Type B pancreatic cell (in vitro differentiated cells): Measurements from ENCODE around the gene CHCHD6. TPM values are rescaled to one million over a fixed set of nuclear protein-coding genes. Genes with fewer than 3 reads are reported as not detected.

Experiments used
- DNase-seq: peaks from one replicate; pipeline ENCODE4 v3.0.0; 2021; ENCODE audit warnings: mixed read lengths; ENCODE audit not compliant: unreplicated experiment; ENCODE audit errors: extremely low spot score
- H3K27ac Mint-ChIP-seq: 2 replicates; pipeline ENCODE4 v1.8.0; 2021; ENCODE audit warnings: mild to moderate bottlenecking, mixed read lengths
- H3K27me3 Mint-ChIP-seq: 2 replicates; pipeline ENCODE4 v1.8.0; 2021; ENCODE audit warnings: mixed read lengths
- H3K36me3 Mint-ChIP-seq: 2 replicates; pipeline ENCODE4 v1.8.0; 2021; ENCODE audit warnings: mixed read lengths
- H3K4me1 Mint-ChIP-seq: one replicate; pipeline ENCODE4 v1.8.0; 2021; ENCODE audit warnings: mixed read lengths; ENCODE audit not compliant: unreplicated experiment
- H3K4me3 Mint-ChIP-seq: 2 replicates; pipeline ENCODE4 v1.8.0; 2021; ENCODE audit warnings: mild to moderate bottlenecking, mixed read lengths
- H3K9me3 Mint-ChIP-seq: 2 replicates; pipeline ENCODE4 v1.8.0; 2021; ENCODE audit warnings: mixed read lengths
- total RNA-seq: library from RNA; stranded (reverse); gene quantifications from 2 replicates; pipeline ENCODE4 v1.2.1, GENCODE V29; 2021; ENCODE audit warnings: low replicate concordance
- TF ChIP-seq, protein P1 (sequence below): fragments of 200-600 bp; sonication (generic); conservative IDR thresholded peaks from 2 replicates; pipeline ENCODE4 v1.5.0; 2021; ENCODE audit warnings: antibody characterized with exemption, mild to moderate bottlenecking

CHCHD6 gene
- total RNA-seq, 1 donor from 2014 or later: 17.5 TPM

DNA sequence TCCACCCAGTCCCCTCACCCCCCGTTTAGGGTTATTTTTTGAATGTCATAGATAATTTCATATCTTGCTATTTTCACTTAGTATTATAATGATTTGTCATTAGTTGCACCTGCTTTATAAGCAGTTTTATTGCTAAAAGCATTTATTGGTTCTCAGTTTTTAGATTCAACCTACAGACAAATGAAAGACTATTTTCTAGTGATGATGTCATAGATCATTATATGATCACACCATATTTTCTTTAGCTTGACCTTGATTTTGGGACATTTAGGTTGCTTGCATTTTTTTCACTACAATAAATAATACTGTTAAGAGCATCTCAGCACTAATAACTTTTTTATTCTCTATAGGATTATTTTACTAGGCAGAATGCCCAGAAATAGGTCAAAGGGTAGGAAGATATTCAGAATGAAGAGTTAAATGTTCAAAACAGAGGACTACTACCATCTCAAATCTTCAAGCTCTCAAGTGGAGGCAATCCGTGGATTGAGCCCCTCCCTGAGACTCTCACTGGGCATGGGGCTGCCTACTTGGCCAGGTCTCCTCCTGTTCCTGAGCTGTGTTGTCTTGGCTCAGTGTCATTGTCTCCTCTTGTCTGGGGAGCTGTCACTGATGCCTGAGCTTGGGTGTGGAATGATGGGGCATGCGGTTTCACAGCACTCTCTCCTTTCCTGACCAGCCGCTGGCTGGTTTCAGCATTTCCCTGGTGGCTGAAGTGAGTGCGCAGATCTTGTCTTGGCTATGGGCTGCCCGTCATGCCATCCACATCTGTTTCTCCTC is 28.4 kb downstream of the CHCHD6 start:
- DNase-seq: no peak
- TF ChIP-seq, protein P1, sequence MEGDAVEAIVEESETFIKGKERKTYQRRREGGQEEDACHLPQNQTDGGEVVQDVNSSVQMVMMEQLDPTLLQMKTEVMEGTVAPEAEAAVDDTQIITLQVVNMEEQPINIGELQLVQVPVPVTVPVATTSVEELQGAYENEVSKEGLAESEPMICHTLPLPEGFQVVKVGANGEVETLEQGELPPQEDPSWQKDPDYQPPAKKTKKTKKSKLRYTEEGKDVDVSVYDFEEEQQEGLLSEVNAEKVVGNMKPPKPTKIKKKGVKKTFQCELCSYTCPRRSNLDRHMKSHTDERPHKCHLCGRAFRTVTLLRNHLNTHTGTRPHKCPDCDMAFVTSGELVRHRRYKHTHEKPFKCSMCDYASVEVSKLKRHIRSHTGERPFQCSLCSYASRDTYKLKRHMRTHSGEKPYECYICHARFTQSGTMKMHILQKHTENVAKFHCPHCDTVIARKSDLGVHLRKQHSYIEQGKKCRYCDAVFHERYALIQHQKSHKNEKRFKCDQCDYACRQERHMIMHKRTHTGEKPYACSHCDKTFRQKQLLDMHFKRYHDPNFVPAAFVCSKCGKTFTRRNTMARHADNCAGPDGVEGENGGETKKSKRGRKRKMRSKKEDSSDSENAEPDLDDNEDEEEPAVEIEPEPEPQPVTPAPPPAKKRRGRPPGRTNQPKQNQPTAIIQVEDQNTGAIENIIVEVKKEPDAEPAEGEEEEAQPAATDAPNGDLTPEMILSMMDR: no peak
- peaks cover 23% of the 10 kb centered on the region for H3K36me3 Mint-ChIP-seq
- H3K4me3 Mint-ChIP-seq: no peak overlapping the region
- no peak overlapping the region for H3K27ac Mint-ChIP-seq
- no peaks in the 10 kb centered on the region for H3K9me3 Mint-ChIP-seq
- peaks cover 14% of the 10 kb centered on the region for H3K4me1 Mint-ChIP-seq
- no peaks in the 10 kb centered on the region for H3K27me3 Mint-ChIP-seq

DNA sequence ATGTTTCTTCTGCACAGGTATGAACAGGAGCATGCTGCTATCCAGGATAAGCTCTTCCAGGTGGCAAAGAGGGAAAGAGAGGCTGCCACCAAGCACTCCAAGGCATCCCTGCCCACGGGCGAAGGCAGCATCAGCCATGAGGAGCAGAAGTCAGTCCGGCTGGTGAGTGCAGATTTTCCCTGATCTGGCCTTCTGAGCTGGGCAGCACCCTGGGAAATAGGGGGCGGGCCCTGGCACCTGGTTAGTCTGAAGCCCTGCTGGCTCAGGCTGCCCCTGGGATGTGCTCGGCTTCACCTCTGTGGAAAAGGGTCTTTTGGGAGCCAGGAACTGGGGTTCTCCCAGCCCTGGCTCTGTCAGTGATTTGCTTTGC is 29.0 kb downstream of the CHCHD6 start:
- Mint-ChIP-seq H3K9me3 (no peaks in the 10 kb centered on the region), H3K4me3 (no peak overlapping the region), H3K27ac (no peak overlapping the region), H3K4me1 (peaks cover 14% of the 10 kb centered on the region), H3K27me3 (no peaks in the 10 kb centered on the region), H3K36me3 (peaks cover 29% of the 10 kb centered on the region)
- DNase-seq: no peak
- TF ChIP-seq, protein P1: no peak

DNA sequence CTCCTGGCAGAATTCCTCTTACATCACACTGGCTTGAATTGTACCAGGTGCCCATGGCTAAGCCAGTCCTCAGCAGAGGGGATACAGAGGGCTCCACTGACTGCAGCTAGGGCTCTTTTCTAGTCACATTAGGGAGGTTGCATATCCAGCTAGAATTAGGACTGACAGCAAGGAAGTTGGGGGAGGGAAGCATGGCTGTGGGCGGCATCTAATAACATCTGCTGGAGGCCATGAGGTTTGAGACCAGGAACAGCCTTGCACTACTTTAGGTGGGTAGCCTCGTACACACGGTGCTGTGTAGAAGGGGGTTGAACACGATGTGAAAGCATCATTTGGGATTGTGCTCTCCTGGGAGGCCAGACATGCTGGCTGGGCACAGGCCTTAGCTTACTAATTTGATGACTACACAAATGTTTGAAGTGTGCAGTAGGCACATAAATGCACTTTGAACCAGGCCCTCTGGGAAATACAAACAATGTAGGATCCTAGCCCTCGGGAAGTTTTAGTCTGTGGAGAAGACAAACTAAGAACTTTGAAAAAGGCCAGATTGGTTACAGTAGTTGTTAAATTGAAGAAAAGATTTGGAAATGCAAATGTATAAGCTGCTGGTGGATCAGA is 30.2 kb downstream of the CHCHD6 start:
- peaks cover 34% of the 10 kb centered on the region for H3K36me3 Mint-ChIP-seq
- H3K9me3 Mint-ChIP-seq: no peaks in the 10 kb centered on the region
- no peak for DNase-seq
- peaks cover 14% of the 10 kb centered on the region for H3K4me1 Mint-ChIP-seq
- H3K27me3 Mint-ChIP-seq: no peaks in the 10 kb centered on the region
- no peak overlapping the region for H3K27ac Mint-ChIP-seq
- H3K4me3 Mint-ChIP-seq: no peak overlapping the region
- TF ChIP-seq, protein P1: no peak

DNA sequence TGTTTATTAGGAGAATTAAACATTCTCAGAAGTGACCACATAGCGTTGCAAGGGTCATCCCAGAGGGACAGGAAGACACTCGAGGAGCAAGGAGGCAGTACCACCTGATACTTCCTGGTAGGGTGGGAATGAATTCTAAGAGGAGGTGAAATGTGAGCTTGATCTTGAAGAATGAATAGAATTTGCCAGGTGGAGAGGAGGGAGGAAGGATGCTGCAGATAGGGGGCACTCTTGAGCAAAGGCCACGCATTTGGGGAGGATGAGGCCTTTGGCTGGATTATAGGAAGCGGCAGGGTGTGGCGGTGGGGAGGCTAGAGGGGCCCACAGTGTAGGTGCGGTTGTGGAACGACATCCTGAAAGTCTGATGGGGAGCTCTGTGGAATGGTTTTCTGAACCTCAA is 33.5 kb downstream of the CHCHD6 start:
- TF ChIP-seq, protein P1: no peak
- Mint-ChIP-seq H3K9me3 (no peaks in the 10 kb centered on the region), H3K4me3 (no peak overlapping the region), H3K27me3 (no peaks in the 10 kb centered on the region), H3K27ac (no peak overlapping the region), H3K36me3 (peaks cover 37% of the 10 kb centered on the region), H3K4me1 (peaks cover 14% of the 10 kb centered on the region)
- no peak for DNase-seq

DNA sequence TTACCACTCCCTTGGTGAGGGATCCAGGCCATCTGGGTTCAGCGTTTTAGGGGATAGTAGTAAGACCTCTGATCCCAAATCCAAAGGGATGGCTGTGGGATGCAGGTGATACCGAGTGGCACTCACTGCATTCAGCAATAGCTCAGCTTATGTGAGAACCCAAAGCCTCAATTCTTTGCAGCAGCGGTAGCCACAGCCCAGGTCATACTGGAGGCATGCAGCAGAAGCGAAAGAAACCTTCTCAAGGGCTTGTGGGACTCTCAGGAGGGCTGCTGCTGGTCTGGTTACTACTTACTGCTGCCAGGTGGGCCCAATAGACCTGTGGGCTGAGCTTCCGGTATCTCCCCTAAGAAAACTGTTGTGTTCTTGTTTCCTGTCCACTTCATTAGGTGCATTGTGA is 38.0 kb downstream of the CHCHD6 start:
- TF ChIP-seq, protein P1: no peak
- no peaks in the 10 kb centered on the region for H3K27me3 Mint-ChIP-seq
- DNase-seq: no peak
- peaks cover 5% of the 10 kb centered on the region for H3K4me1 Mint-ChIP-seq
- peaks cover 27% of the 10 kb centered on the region for H3K36me3 Mint-ChIP-seq
- no peak overlapping the region for H3K27ac Mint-ChIP-seq
- no peak overlapping the region for H3K4me3 Mint-ChIP-seq
- no peaks in the 10 kb centered on the region for H3K9me3 Mint-ChIP-seq
